ENCODE data around the gene SPPL3.
"Not testable (repeated sequence)": the region's sequence is repeated elsewhere in the genome, so short reads cannot be mapped to it uniquely, and the experiment has no call there.

The SPPL3 gene

GRCh38 chr12:120904197-120904773 is at the start of gene SPPL3:
Gene SPPL3, minus strand, starts transcription at chr12:120904358. Its CDS starts 491 bp downstream, at chr12:120903867.
- DNase-seq (ENCODE audit: low read depth), result peak; percentile 26

DNA sequence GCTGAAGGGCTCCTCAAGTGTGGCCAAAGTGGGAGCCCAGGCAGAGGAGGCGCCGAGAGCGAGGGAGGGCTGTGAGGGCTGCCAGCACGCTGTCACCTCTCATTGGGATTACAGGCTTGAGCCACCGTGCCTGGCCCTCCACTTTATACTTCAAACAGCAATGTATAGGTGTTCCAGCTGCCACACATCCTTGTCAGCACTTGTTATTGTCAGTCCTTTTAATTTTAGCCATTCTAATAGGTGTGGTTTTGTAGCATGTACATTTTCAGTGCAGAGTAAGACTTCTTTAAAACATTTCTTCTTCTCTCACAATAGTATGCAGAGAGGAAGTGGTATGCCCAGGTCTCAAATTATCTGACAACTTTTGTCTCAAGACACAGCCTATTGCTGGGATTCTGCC is 46.6 kb upstream of the SPPL3 start:
- DNase-seq (ENCODE audit: low read depth), result no peak

DNA sequence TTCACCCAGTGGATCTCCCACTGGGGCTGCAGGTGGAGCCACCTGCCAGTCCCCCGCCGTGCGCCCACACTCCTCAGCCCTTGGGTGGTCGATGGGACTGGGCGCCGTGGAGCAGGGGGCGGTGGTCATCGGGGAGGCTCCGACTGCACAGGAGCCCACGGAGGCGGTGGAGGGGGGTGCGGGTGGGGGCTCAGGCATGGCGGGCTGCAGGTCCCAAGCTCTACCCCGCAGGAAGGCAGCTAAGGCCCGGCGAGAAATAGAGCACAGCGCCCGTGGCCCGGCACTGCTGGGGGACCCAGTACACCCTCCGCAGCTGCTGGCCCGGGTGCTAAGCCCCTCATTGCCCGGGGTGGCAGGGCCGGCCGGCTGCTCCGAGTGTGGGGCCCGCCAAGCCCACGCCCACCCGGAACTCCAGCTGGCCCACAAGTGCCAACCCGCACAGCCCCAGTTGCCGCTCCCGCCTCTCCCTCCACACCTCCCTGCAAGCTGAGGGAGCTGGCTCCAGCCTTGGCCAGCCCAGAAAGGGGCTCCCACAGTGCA is 46.2 kb upstream of the SPPL3 start:
- DNase-seq (ENCODE audit: low read depth), result not testable (repeated sequence)

- DNase-seq (ENCODE audit: low read depth), result not testable (repeated sequence)
Measured at GRCh38 chr12:120945516-120945915, 41.4 kb upstream of the SPPL3 start.

- DNase-seq (ENCODE audit: low read depth), result peak; percentile 10
Measured at GRCh38 chr12:120944645-120945217, 40.6 kb upstream of the SPPL3 start.

- DNase-seq (ENCODE audit: low read depth), result no peak
Measured at GRCh38 chr12:120943482-120943881, 39.3 kb upstream of the SPPL3 start.

DNA sequence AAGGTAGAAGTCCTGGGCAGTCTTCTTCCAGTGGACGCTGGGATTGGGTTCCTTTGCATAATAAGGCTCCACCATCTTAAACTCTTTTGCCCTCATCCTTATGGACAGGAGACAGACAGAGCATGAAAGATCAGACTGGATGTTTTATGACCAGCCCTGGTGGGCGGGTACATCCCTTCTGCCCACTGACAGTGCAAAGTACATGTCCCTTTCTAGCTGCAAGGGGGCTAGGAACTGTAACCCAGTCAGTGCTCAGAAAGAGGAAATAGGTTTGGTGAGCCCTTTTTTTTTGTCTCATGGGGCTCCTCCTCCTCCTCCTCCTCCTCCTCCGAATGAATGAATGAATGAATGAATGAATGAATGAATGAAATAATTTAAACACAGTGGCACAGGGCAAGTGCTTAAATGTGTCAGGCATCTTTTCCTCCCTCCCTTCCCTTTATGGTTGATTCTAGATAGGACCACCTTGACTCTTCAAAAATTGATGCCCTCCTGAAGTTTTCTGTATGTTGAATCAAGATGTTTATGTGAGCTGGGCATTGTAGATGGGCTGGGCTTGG is 37.8 kb upstream of the SPPL3 start:
- no peak for DNase-seq (ENCODE audit: low read depth)

GRCh38 chr12:120941412-120941811 is 37.3 kb upstream of the SPPL3 start:
- DNase-seq (ENCODE audit: low read depth), result no peak

DNA sequence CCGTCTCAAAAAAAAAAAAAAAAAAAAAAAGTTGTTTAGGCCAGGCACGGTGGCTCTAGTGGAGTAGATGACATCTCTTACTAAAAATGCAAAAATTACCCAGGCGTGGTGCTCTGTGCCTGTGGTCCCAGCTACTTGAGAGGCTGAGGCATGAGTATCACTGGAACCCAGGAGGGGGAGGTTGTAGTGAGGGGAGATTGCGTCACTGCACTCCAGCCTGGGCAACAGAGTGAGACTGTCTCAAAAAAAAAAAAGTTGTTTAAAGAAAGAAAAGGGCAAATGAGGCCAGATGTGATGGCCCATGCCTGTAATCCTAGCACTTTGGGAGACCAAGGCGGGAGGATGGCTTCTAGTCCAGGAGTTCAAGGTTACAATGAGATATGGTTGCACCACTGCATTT is 36.6 kb upstream of the SPPL3 start:
- DNase-seq (ENCODE audit: low read depth), result no peak

- no peak for DNase-seq (ENCODE audit: low read depth)
Measured at GRCh38 chr12:120940006-120940405, 35.8 kb upstream of the SPPL3 start.

DNA sequence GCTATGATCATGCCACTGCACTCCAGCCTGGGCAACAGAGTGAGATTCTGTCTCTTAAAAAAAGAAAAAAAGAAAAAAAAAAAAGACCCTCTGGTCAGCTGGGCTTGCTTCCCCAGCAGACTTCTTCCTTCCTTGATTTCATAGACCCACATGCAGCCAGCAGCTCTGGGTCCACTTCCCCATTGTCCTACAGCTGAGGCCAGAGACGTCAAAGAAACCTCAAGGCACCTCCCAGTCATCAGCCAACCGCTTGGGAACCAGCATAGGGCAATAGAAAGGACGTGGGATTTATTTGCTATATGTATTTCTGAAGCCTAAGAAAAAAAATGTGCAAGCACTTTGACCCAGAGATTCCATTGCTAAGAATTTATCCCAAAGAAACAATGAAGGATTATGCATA is 35.4 kb upstream of the SPPL3 start:
- DNase-seq (ENCODE audit: low read depth), result no peak

DNA sequence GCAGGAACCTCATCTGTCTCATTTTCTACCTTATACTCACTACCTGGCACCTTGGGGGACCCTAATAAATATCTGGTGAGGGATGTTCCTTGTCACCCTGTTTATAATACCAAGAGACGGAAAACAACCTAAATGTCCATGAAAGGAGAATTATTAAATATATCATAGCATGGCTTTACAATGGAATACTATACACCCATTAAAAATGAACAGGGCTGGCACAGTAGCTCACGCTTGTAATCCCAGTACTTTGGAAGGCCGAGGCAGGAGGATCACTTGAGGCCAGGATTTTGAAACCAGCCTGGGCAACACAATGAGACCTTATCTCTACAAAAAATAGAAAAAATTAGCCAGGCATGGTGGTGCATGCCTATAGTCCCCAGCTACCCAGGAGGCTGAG is 34.3 kb upstream of the SPPL3 start:
- DNase-seq (ENCODE audit: low read depth), result no peak

GRCh38 chr12:120936197-120936596 is 32.0 kb upstream of the SPPL3 start:
- DNase-seq (ENCODE audit: low read depth), result no peak

DNA sequence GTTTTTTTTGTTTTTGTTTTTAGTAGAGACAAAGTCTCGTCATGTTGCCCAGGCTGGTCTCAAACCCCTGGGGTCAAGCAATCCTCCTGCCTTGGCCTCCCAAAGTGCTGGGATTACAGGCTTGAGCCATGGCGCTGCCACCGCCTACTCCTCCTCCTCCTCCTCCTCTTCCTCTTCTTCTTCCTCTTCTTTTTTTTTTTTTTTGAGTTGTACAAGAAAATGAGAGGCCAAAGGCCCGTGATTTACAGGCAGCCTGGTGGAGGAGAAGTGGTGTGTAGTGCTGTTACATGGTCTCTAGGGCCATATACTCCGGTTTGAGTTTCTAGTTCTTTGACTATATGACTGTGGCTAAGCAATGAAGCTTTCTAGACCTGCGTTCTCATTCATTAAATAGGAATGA is 29.6 kb upstream of the SPPL3 start:
- no peak for DNase-seq (ENCODE audit: low read depth)

DNA sequence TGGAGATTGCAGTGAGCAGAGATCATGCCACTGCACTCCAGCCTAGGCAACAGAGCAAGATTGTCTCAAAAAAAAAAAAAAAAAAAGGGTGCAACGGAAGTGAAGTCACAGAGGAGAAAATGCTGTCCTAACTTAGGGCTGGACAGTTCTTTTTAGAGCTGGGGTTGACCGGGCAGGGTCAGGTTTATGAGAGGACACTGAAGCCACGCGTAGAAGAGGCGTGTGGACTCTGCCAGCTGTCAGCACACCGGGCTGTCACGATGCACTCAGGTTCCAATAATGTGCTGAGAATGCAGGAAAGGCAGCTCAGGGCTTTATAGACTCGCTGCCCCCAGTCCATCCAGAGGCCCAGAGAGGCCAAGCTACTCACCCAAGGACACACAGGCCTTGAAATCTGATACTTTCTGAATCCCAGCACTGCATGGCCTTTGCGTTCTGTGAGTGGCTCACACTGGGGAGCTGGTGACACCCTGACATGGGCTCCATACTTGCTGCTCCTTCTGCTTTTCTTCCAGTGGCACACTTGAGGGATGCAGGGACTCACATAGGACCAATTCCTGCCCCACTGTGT is 28.9 kb upstream of the SPPL3 start:
- DNase-seq (ENCODE audit: low read depth), result no peak

DNA sequence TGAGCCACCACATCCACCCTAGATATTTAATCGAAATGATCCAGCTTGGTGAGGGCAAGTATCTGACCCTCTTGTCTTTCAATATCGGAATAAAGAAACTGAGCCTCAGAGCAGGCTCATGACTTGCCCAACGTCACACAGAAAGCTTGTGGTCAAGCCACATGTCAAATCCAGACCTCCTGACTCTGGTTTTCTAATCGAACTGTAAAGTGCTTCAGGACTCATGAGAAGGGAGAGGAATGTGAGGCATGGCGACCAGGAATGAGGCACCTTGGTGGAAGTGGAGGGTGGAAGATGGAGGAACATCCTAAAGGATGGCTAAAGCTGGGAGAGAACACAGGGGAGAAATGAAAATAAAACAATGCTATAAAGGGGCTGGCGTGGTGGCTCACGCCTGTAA is 27.9 kb upstream of the SPPL3 start:
- DNase-seq (ENCODE audit: low read depth), result no peak

DNA sequence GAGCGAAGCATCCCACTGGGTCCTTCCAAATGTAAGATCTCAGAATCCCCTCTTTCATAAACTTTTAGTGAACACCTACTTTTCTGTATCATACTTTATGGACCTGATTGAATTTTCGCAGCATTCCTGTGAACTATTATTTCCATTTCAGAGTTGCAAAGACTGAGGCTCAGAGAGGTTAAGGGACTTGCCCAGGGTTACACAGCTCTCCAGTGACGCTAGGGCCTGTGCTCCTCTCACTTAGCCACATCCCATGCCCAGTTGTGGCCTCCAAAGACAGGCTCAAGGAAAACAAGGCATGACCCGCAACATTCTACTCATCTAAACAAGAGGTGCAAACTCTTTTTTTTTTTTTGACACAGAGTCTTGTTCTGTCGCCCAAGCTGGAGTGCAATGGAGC is 25.9 kb upstream of the SPPL3 start:
- no peak for DNase-seq (ENCODE audit: low read depth)

DNA sequence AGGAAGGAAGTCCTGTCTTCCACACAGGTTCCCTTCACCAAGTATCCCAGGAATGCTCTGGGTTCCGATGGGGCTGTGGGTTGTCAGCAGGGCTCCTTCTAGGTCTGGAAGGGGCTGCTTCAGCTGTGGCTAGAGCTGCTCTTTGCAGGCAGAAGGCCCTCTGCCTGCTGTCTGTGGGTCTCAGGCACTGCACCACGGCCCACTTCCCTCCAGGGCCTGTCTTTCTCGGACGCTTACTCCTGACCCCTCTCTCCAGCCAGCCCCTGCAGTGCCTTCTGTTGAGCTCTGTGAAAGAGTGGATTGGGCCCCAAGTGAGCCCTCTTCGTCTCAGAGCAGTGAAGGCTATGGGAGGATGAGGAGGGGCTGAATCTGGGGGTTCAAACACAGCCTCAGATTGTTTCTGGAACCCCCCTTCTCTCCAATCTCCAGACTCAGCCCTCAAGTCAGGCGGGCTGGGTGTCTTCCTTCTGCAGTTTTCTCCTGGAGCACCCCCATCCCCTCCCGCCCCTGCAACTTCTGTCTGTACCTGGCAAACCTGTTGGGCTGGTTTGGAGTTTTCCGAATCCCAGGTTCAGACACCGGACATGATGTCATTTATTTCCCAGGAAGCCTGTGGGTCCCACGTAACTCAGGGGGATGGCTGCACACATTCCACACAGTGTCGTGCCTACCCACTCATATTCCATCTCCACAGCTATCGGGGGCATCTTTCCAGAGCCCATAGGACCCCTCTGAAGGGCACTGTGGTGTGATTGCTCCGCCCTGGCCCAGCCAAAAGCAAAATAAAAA is 24.9 kb upstream of the SPPL3 start:
- no peak for DNase-seq (ENCODE audit: low read depth)

DNA sequence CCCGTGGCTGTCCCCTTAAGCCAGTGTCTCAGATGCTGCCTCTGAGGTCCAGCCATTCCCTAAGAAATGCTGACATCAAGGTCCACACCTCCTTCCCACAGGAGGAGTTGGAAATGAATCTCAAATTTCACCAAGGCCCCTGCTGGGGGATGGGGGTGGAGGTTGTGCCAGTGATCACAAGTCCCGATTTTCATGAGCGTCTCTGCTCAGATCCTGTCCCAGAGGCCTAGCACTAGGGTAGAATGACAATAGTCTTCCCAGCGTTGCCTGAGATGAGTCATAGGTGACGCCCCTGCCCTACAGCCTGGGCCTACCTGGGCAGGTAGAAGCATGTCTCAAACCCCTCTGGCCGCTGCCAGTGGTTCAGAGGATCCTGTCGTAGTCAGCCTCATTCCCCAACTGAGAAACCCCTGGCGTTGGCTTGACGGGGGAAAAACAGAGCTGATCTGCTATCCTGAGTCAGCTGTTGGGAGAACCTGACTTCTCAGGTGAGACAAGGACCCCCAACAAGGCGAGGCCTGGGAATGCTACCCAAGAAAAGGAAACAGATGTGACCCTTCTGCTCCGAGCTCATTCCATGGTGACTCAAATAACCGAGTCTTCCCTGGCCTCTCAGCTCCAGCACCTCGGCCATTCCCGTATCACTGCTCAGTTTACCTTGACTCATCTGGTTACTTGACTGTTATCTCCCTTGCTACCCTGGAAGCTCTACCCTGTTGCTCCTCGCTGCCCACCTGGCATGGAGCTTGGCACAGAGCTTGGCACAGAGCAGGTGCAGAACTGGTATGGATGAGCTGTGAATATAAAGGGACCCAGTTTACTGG is 21.8 kb upstream of the SPPL3 start:
- DNase-seq (ENCODE audit: low read depth), result no peak

DNA sequence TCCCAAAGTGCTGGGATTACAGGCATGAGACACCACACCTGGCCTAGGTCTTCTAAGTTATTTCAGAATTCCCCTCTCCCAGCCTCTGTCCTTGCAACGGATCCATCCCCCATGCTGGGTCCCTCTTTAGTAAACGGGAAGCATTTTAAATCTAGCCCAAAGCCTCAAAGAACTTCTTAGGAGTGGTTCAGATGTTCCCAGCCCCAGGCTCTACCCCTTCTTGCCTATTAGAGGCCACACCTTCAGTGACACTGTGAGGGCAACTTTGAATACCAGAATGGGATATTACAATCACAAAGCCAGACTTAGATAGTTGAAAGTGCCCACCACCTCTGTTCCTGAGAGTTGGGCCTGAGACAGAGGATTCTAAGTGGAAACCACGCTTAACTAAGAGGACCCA is 18.1 kb upstream of the SPPL3 start:
- no peak for DNase-seq (ENCODE audit: low read depth)

GRCh38 chr12:120921637-120922036 is 17.5 kb upstream of the SPPL3 start:
- no peak for DNase-seq (ENCODE audit: low read depth)

DNA sequence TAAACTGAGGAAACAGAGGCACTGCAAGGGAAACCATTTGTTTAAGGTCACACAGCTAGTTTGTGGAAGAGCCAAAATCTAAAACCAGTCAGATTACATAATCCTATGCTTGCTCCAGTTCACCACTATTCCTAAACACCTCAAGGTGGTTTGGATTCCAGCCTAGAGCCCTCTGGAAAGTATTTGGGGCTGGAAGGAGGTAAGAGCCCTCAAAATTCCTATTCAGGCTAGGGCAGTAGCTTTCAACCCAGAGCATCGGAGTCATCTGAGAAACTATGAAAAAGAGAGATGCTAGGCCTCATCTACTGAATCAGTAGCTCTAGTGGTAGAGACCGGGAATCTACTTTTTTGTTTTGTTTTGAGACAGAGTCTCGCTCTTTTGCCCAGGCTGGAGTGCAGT is 16.0 kb upstream of the SPPL3 start:
- DNase-seq (ENCODE audit: low read depth), result no peak
